Head of caudate nucleus (tissue), 42 donors: Measurements from ENCODE around the gene C2CD4C.

Experiments
- DNase-seq, 42 donors: peaks; one replicate each; pipeline versions ENCODE4 v3.0.0 to v3.0.0-alpha.2; 2020 to 2021; ENCODE audit warnings: mixed read lengths in 7 of 42
- intact Hi-C: fragments of 100-400 bp; cut with DNase I; formaldehyde crosslinking; loops from one replicate; pipeline ENCODE4 v1.15.0; 2022

The C2CD4C gene

DNA sequence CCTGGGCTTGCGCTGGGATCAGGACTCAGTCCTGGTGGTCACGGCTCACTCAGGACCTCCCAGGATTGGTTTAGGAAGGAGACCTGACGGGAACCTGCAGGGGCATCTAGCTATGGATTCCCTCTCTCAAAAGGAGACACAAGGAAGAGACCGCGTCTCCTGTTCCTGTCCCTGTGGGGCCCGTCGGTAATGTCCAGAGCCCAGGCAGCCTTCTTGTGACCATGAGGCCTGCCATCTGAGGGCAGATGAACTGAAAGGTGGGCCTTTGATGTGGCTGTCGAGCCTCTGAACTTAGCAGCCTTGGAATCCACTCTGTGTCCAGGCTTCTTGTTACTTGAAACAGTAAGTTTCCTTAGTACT is 32.9 kb downstream of the C2CD4C start:
- intact Hi-C loops, result no loop called here
- peak in 1 of 42 donors; percentile 4 for DNase-seq

GRCh38 chr19:375395-376110 is 33.4 kb downstream of the C2CD4C start:
- peak in 7 of 42 donors; percentile 4 to 22 (median 13) for DNase-seq
- intact Hi-C loops, result no loop called here

DNA sequence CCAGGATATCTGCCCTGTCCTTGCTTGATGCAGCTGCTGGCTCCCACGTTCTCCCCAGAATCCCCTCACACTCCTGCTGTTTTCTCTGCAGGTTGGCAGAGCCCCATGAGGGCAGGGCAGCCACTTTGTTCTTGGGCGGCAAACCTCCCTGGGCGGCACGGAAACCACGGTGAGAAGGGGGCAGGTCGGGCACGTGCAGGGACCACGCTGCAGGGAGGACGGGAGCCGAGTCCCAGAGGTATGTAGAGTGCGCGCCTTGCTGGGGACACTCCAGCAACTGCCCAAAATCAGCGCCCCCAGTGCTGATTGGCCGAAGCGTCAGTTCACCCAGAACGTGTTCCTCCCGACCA is 34.1 kb downstream of the C2CD4C start:
- intact Hi-C loops, result no loop called here
- DNase-seq, result peak in 7 of 42 donors; percentile 1 to 33 (median 10)

- peak in 7 of 42 donors; percentile 3 to 25 (median 7) for DNase-seq
- intact Hi-C loops, result no loop called here
Measured at GRCh38 chr19:374183-374885, 34.6 kb downstream of the C2CD4C start.

DNA sequence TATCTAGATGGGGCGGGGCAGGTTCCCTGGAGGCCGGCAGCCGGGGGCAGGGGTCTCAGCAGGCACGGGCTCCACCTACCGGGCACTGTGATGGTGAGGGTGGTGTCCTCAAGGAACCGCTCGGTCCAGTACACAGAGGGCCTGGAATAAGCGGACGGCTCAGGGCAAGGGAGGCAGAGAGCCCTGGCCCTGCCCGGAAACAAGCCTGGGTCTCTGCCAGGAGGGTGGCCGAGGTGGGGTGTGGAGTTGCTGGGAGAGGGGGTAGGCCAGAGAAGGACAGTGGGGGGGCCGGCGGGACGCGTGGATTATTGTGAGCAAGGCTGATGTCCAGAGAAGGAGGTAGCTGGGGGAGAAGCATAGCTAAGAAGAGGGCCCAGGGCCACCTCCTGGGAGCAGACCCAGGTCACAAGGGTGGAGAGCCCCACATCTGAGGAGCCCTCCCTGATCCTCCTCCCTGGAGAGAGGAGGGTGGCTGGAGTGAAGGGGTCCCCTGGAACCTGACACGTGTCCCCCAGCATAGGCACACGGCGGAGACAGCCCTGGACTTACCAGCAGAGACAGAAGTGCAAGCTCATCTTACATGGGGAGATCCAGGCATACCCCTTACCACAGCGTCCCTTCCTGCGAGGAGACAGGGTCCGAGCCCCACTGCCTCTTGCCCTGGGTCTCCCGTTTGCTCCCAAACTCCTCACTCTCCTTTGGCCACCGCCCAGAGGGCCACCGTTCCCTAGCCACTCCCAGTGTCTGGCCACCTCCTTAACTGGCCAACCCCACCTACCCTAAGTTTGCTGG is 35.4 kb downstream of the C2CD4C start:
- intact Hi-C loops, result no loop called here

GRCh38 chr19:372306-372890 is 36.5 kb downstream of the C2CD4C start:
- intact Hi-C loops, result no loop called here
- peak in 28 of 42 donors; percentile 13 to 70 (median 40) for DNase-seq

More for the DNA sequence above, 35.4 kb downstream of the C2CD4C start:
- peak in 7 of 42 donors; percentile 3 to 33 (median 8) for DNase-seq

GRCh38 chr19:371501-372168 is 37.3 kb downstream of the C2CD4C start:
- DNase-seq, result peak in 7 of 42 donors; percentile 1 to 39 (median 10)
- intact Hi-C loops, result no loop called here

DNA sequence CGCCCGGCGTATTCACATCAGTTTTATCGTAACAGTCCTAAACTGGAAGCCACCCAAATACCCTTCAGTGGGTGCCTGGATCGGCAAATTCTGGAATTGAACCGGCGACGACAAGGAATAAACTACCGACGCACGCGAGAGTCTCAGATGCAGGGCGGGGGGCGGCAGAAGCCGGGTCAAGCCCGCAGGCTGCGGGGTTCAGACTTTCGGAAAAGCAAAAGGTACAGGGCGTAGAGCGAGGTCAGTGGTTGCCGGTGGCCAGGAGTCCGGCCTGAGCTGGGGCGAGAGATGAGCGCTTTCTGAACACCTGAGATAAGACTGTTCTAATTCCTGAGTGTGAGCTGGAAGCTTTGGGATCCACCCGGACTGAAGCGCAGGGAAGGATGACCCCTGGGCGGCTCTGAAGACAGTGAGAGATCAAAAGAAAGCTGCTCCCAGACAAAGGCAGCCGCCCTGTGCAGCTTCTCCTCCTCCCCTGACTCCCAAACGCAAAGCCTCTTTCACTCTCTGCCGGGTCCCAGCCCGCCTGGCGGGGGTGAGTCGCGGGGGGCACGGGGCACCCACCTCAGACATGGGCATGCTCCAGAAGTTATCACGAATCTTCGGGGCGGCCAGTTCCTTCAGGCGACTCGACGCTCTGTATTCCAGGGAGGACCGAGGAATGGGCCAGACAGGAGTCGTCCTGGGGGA is 38.2 kb downstream of the C2CD4C start:
- DNase-seq, result peak in 8 of 42 donors; percentile 6 to 38 (median 12)
- intact Hi-C loops, result no loop called here

DNA sequence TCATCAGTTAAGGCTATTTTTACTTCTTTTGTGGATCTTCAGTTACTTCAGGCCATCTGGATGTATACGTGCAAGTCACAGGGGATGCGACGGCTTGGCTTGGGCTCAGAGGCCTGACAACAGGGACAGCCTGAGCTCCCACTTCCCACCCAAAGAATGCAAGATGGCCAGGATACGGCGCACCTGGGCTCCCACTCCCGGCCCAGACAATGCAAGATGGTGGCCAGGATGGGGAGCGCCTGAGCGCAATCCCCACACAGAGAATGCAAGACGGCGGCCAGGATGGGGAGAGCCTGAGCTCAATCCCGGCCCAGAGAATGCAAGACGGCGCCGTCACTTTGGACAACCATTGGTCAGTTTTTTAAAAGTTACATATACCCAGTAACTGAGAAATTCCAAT is 39.1 kb downstream of the C2CD4C start:
- peak in 6 of 42 donors; percentile 2 to 36 (median 16) for DNase-seq
- intact Hi-C loops, result no loop called here

GRCh38 chr19:369256-369655 is 39.7 kb downstream of the C2CD4C start:
- DNase-seq, result peak in 6 of 42 donors; percentile 1 to 19 (median 7)
- intact Hi-C loops, result no loop called here

- intact Hi-C loops, result no loop called here
- peak in 5 of 42 donors; percentile 2 to 33 (median 9) for DNase-seq
Measured at GRCh38 chr19:368630-369024, 40.3 kb downstream of the C2CD4C start.

DNA sequence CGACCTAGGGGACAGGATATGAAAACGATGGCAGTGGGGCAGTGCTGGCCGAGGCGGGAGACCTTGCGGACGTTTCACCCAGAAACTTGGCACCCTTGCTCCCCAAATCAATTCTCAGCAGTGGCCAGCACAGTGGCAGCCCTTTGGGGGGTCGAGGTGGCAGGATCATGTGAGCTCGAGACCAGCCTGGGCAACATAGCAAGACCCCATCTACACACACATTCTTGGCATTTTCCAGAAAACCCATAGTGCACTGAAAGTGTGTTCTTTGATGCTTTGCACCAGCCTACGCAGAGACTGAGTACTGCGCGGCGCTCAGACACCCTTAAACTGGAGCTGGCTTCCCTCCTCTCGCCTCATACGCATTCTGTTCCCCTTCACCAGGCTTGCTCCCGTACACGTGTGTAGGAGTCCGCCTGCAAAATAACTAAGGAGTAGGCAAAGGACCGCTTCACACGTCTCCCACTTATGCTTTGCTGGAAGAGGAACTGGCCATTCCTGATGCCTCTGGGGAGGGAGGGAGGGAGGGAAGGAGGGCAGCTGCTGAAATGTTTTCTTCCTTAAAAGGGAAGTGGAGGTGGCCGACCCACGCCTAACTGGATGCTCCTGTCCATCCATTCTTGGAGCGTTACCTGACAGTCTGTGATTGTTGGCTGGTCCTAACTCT is 40.9 kb downstream of the C2CD4C start:
- peak in 11 of 42 donors; percentile 17 to 58 (median 34) for DNase-seq
- intact Hi-C loops, result no loop called here

DNA sequence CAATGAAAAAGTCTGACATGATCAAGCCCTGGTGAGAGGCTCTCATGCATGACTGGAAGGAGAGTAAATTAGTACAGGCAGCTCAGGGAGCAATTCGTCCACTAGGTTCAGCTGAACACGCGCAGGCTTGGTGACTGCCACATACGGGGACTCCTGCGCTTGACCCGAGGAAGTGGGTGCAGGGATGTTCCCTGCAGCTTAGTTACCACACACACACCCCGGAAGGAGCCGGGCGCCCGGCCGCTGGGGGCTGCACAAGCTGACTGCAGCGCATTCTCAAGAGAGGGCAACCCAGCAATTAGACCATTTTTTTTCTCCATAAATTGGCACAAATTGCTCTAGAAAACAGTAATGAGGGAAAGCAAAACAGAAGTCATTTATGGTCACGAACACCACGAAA is 41.4 kb downstream of the C2CD4C start:
- DNase-seq, result peak in 4 of 42 donors; percentile 6 to 41 (median 20)
- intact Hi-C loops, result no loop called here

DNA sequence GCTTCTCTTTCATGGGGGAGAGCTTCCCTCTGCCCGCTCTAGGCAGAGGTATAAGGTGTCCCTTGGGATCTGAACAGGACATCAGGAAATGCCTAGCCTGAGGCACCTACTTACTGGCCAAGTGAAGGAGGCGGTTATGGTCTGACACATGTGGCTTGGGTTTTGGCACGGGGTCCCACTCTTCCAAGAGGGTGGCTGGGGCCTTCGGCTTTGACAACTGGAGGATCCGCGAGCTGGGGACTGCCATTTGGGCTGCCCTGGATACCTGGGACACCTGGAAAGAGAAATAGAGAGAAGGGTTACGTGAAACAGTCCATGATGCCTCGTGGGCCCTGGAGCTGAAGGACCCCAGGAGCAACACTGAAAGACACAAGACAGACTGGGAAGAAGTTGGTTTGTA is 42.0 kb downstream of the C2CD4C start:
- intact Hi-C loops, result no loop called here
- peak in 4 of 42 donors; percentile 3 to 39 (median 12) for DNase-seq

GRCh38 chr19:366205-366783 is 42.7 kb downstream of the C2CD4C start:
- no peak for DNase-seq
- intact Hi-C loops, result no loop called here

- intact Hi-C loops, result no loop called here
- DNase-seq, result peak in 5 of 42 donors; percentile 3 to 20 (median 9)
Measured at GRCh38 chr19:364496-365287, 44.3 kb downstream of the C2CD4C start.
